ENCODE data around the gene ART5. TPM values are rescaled to one million over a fixed set of nuclear protein-coding genes. Genes with fewer than 3 reads are reported as not detected.

Gene ART5
- total and polyA plus RNA-seq, 2 of the 4 experiments (the other 2 are of a cell fraction) = not detected

GRCh38 chr11:3617990-3618389 lies 23.8 kb downstream of the ART5 start:
- ChIA-PET POLR2A (ENCODE audit: unreplicated experiment) (no interaction called here), CTCF (no interaction called here)
- H4K20me1 ChIP-seq (ENCODE audit: insufficient read depth, low read length) = no peaks in the 10 kb centered on the region
- no peak for TF ChIP-seq RAD21 (IDR thresholded peaks at IDR 0.05; ENCODE audit: low read length)
- no peak for TF ChIP-seq BHLHE40 (IDR thresholded peaks at IDR 0.05; ENCODE audit: low read depth, low read length)
- no peak for TF ChIP-seq MXI1 (IDR thresholded peaks at IDR 0.05; ENCODE audit: borderline replicate concordance, low read depth, low read length)
- TF ChIP-seq FOS (IDR thresholded peaks at IDR 0.05; ENCODE audit: low read depth, low read length) = no peak
- TF ChIP-seq USF2 (IDR thresholded peaks at IDR 0.05; ENCODE audit: low read depth, low read length) = no peak
- no peak for TF ChIP-seq RFX5 (IDR thresholded peaks at IDR 0.05; ENCODE audit: low read depth, low read length)
- TF ChIP-seq CHD1 (IDR thresholded peaks at IDR 0.05; ENCODE audit: low read depth, low read length) = no peak
- no peak for TF ChIP-seq POLR2A (IDR thresholded peaks at IDR 0.05; ENCODE audit: low read depth, low read length)
- no peak for TF ChIP-seq RCOR1 (IDR thresholded peaks at IDR 0.05; ENCODE audit: insufficient replicate concordance, low read length)
- TF ChIP-seq NFE2L2 (IDR thresholded peaks at IDR 0.05; ENCODE audit: low read depth, low read length) = no peak
- no peak for TF ChIP-seq CEBPB (IDR thresholded peaks at IDR 0.05; ENCODE audit: low read depth, low read length)
- no peak for TF ChIP-seq MAFK (IDR thresholded peaks at IDR 0.05; ENCODE audit: low read depth, low read length)
- TF ChIP-seq CTCF (conservative IDR thresholded peaks at IDR 0.05; ENCODE audit: low read depth, low read length) = no peak
- no peak for TF ChIP-seq SMC3 (IDR thresholded peaks at IDR 0.05; ENCODE audit: low read depth, low read length)
- no peak for TF ChIP-seq MAZ (IDR thresholded peaks at IDR 0.05; ENCODE audit: borderline replicate concordance, low read depth, low read length)
- TF ChIP-seq ELK1 (IDR thresholded peaks at IDR 0.05; ENCODE audit: borderline replicate concordance, low read depth, low read length) = no peak
- no peak overlapping the region for H3K4me3 ChIP-seq (ENCODE audit: insufficient read depth, low read depth, low read length)
- WGBS, 2 experiments (ENCODE audit: extremely low coverage in 2 of 2, insufficient read length in 1 of 2) = 0% methylated on average over 1 of the region's 8 CpGs; no CpG with 5 or more reads in 1 of the 2 experiments
- no peaks in the 10 kb centered on the region for H3K9me1 ChIP-seq (ENCODE audit: insufficient read depth, low read length)
- no peak overlapping the region for H3K23ac ChIP-seq (ENCODE audit: low read depth, low read length)
- no peaks in the 10 kb centered on the region for H3K9me3 ChIP-seq (ENCODE audit: control insufficient read depth, insufficient read depth, low read length)
- no peak overlapping the region for H2BK20ac ChIP-seq (ENCODE audit: low read depth, low read length)
- no peak overlapping the region for H2BK15ac ChIP-seq (ENCODE audit: low read depth, low read length)
- H3K9ac ChIP-seq (ENCODE audit: low read depth, low read length) = no peak overlapping the region
- no peaks in the 10 kb centered on the region for H3K36me3 ChIP-seq (ENCODE audit: control insufficient read depth, insufficient read depth, low read length)
- H4K8ac ChIP-seq (ENCODE audit: low read depth in 2 of 2, low read length in 2 of 2) = no peak overlapping the region
- no peak for ATAC-seq (ENCODE audit: low read depth)
- peaks cover 14% of the 10 kb centered on the region for H3K27me3 ChIP-seq (ENCODE audit: control insufficient read depth, insufficient read depth, low read length)
- no peak overlapping the region for H3K56ac ChIP-seq (ENCODE audit: extremely low read depth, insufficient read depth, low read length)
- intact Hi-C loops (cut with micrococcal nuclease) (no loop called here), in situ Hi-C loops (cut with MboI; ENCODE audit: low sequenced_read_pairs) (no loop called here), dilution Hi-C loops (cut with HindIII; ENCODE audit: low sequenced_read_pairs, unreplicated experiment) (no loop called here)
- no peak overlapping the region for H3K14ac ChIP-seq (replicated peaks; ENCODE audit: low read depth, low read length)
- H3K79me1 ChIP-seq (ENCODE audit: low read depth in 1 of 2, low read length in 2 of 2) = no peaks in the 10 kb centered on the region
- H3K4me2 ChIP-seq (ENCODE audit: low read depth, low read length) = no peak overlapping the region
- no peak overlapping the region for H2BK5ac ChIP-seq (ENCODE audit: low read depth, low read length, poor library complexity, severe bottlenecking)
- H4K91ac ChIP-seq (ENCODE audit: insufficient read depth, low read depth, low read length) = no peak overlapping the region
- peaks cover 2% of the 10 kb centered on the region; the same call in 1 of the 2 replicates for H3K4me1 ChIP-seq (ENCODE audit: control insufficient read depth, insufficient read depth, low read length)
- H2BK120ac ChIP-seq (ENCODE audit: low read depth, low read length) = no peak overlapping the region
- no peak overlapping the region for H2AK9ac ChIP-seq (replicated peaks; ENCODE audit: low read depth, low read length, poor library complexity)
- DNase-seq = no peak
- H3K27ac ChIP-seq (ENCODE audit: insufficient read depth, low read length) = no peak overlapping the region
- no peak overlapping the region for H2AK5ac ChIP-seq (ENCODE audit: low read depth, low read length)
- no peak overlapping the region for H3K4ac ChIP-seq (ENCODE audit: low read depth, low read length)
- BruUV-seq (replicated peaks) = no TSS peak
- no peak overlapping the region for H3K18ac ChIP-seq (ENCODE audit: low read depth, low read length)
- H2AFZ ChIP-seq (replicated peaks; ENCODE audit: low read length, poor library complexity) = no peak overlapping the region
- H4K5ac ChIP-seq (ENCODE audit: low read depth, low read length) = no peak overlapping the region
